Embryonic facial prominence (tissue), 1 donor: ENCODE data around the gene TSC2.
A peak's percentile ranks its signal among the peaks of the same experiment; 100 is the strongest.
"Not testable (repeated sequence)": the region's sequence is repeated elsewhere in the genome, so short reads cannot be mapped to it uniquely, and the experiment has no call there.

Experiments used
- DNase-seq: peaks from one replicate; pipeline ENCODE4 v3.0.0-alpha.2; 2016; ENCODE audit errors: extremely low spot score

TSC2 gene

GRCh38 chr16:2009791-2010510, 37.8 kb upstream of the TSC2 start, which contains the start of gene ZNF598:
TSS of gene ZNF598 (minus strand) at chr16:2009821.
- DNase-seq, result peak; percentile 80

GRCh38 chr16:2011726-2012125, 36.1 kb upstream of the TSC2 start:
- DNase-seq, result not testable (repeated sequence)

- no peak for DNase-seq
These were observed 34.3 kb upstream of the TSC2 start for GRCh38 chr16:2013527-2013926.

- DNase-seq, result no peak
These were observed 32.5 kb upstream of the TSC2 start for GRCh38 chr16:2015117-2015946.

GRCh38 chr16:2015947-2016208, 31.9 kb upstream of the TSC2 start:
- no peak for DNase-seq

GRCh38 chr16:2016407-2016922, 31.3 kb upstream of the TSC2 start:
- DNase-seq, result no peak

- DNase-seq, result no peak
These were observed 28.3 kb upstream of the TSC2 start, which contains the start of gene NPW for GRCh38 chr16:2019518-2019920. TSS of gene NPW (plus strand) at chr16:2019785.

- DNase-seq, result no peak
These were observed 27.6 kb upstream of the TSC2 start for GRCh38 chr16:2019921-2020831.

GRCh38 chr16:2022723-2023091, 25.1 kb upstream of the TSC2 start:
- DNase-seq, result no peak

GRCh38 chr16:2023092-2024031, 24.4 kb upstream of the TSC2 start:
- no peak for DNase-seq

- DNase-seq, result no peak
These were observed 23.8 kb upstream of the TSC2 start for GRCh38 chr16:2024032-2024420.

- DNase-seq, result no peak
These were observed 22.5 kb upstream of the TSC2 start for GRCh38 chr16:2025251-2025650.

GRCh38 chr16:2025878-2026460, 21.8 kb upstream of the TSC2 start:
- no peak for DNase-seq

- DNase-seq, result no peak
These were observed 21.2 kb upstream of the TSC2 start, which contains the start of gene NHERF2 for GRCh38 chr16:2026461-2027023. TSS of gene NHERF2 (plus strand) at chr16:2026902. CDS start at chr16:2027006, 104 bp downstream.

GRCh38 chr16:2027024-2028010, 20.5 kb upstream of the TSC2 start:
- DNase-seq, result no peak

- DNase-seq, result no peak
These were observed 19.6 kb upstream of the TSC2 start for GRCh38 chr16:2028146-2028545.

- no peak for DNase-seq
These were observed 19.1 kb upstream of the TSC2 start for GRCh38 chr16:2028620-2029220.

- DNase-seq, result no peak
These were observed 18.4 kb upstream of the TSC2 start for GRCh38 chr16:2029350-2029749.
